K562 (cell line): Measurements from ENCODE around the gene MRPL11. TPM values are rescaled to one million over a fixed set of nuclear protein-coding genes. Genes with fewer than 3 reads are reported as not detected.

ENCODE experiments used
- ATAC-seq: fragments of 200-7000 bp; cut with Tn5 transposase; 3 replicates; pipeline ENCODE4 v1.9.1; 2020; ENCODE audit warnings: moderate library complexity
- BruUV-seq: library from RNA; stranded (reverse); fragments of 400-500 nt; replicated peaks from 2 replicates; lab custom pipeline; 2021; lab: Mats Ljungman, UMichigan
- CTCF ChIA-PET: fragments of 300-600 bp; formaldehyde crosslinking; extraction: SDS; loops from one replicate; lab custom pipeline; 2021; ENCODE audit warnings: low intra/inter-chr PET ratio; lab: Yijun Ruan, JAX
- POLR2A ChIA-PET: fragments of 300-600, 350-650 bp; sonication (Branson Sonifier 250); formaldehyde crosslinking; extraction: SDS; loops from one replicate; lab custom pipeline; 2021; ENCODE audit warnings: antibody characterized with exemption, inconsistent platforms; lab: Yijun Ruan, JAX
- DNase-seq, 4 experiments: peaks; one replicate each; pipeline versions ENCODE4 v3.0.0 to v3.0.0-alpha.2; 2011 to 2018; ENCODE audit warnings: low spot score in 3 of 4, mixed read lengths in 3 of 4; ENCODE audit errors: extremely low read depth in 1 of 4
- FAIRE-seq: peaks from 2 replicates; lab custom pipeline; 2011; peaks lifted over from hg19 to GRCh38; lab: Jason Lieb, UNC
- H2AFZ ChIP-seq: 2 replicates; pipeline ENCODE4 v1.6.0; 2011; ENCODE audit warnings: low read depth, low read length, control low read depth, inconsistent platforms
- H3K27ac ChIP-seq: fragments of 200-600 bp; 3 replicates; pipeline ENCODE4 v1.8.0; 2011; ENCODE audit warnings: low read depth, mild to moderate bottlenecking, control low read depth, inconsistent platforms, low read length, moderate library complexity, mixed read lengths; ENCODE audit errors: extremely low read depth
- H3K27me3 ChIP-seq, 2 experiments: fragments of 300-600 bp in 1 of 2; 2 replicates in 1 of 2; 3 replicates in 1 of 2; pipeline versions ENCODE4 v1.6.0 to v1.8.0; 2011; ENCODE audit warnings: inconsistent platforms in 2 of 2, low read length in 2 of 2, mild to moderate bottlenecking in 1 of 2, mixed read lengths in 1 of 2, moderate library complexity in 1 of 2; ENCODE audit not compliant: control insufficient read depth in 2 of 2, insufficient read depth in 2 of 2
- H3K36me3 ChIP-seq: fragments of 300-600 bp; 3 replicates; pipeline ENCODE4 v1.8.0; 2011; ENCODE audit warnings: mild to moderate bottlenecking, low read length, inconsistent platforms; ENCODE audit not compliant: control insufficient read depth, insufficient read depth
- H3K4me1 ChIP-seq, 2 experiments: fragments of 200-600 bp in 1 of 2; replicated peaks in 1 of 2; 2 replicates in 1 of 2; 3 replicates in 1 of 2; pipeline versions ENCODE4 v1.5.1 to v1.8.0; 2011; ENCODE audit warnings: inconsistent platforms in 2 of 2, low read length in 2 of 2, mild to moderate bottlenecking in 1 of 2, mixed read lengths in 1 of 2, moderate library complexity in 1 of 2; ENCODE audit not compliant: control insufficient read depth in 2 of 2, insufficient read depth in 2 of 2
- H3K4me2 ChIP-seq: 2 replicates; pipeline ENCODE4 v1.6.1; 2011; ENCODE audit warnings: low read length, control low read depth, inconsistent platforms, mixed read lengths; ENCODE audit not compliant: insufficient read depth
- H3K4me3 ChIP-seq: fragments of 200-600 bp; sonication (generic), shearing (Covaris generic); 2 replicates; pipeline ENCODE4 v1.5.1; 2016; ENCODE audit warnings: control low read depth, inconsistent platforms
- H3K79me2 ChIP-seq: fragments of 200-600 bp; 3 replicates; pipeline ENCODE4 v1.8.0; 2011; ENCODE audit warnings: low read length, inconsistent platforms; ENCODE audit not compliant: control insufficient read depth, insufficient read depth
- H3K9ac ChIP-seq, 2 experiments: 2 replicates each; pipeline versions ENCODE4 v1.6.0 to v1.6.1; 2011; ENCODE audit warnings: low read depth in 2 of 2, low read length in 2 of 2, control low read depth in 1 of 2, inconsistent platforms in 1 of 2, mild to moderate bottlenecking in 1 of 2, mixed read lengths in 1 of 2; ENCODE audit not compliant: insufficient read depth in 1 of 2
- H3K9me1 ChIP-seq: one replicate; pipeline ENCODE4 v1.6.0; 2011; ENCODE audit warnings: inconsistent platforms, mild to moderate bottlenecking, low read length, moderate library complexity; ENCODE audit not compliant: control insufficient read depth, insufficient read depth
- H3K9me3 ChIP-seq: replicated peaks from 2 replicates; pipeline ENCODE4 v1.5.1; 2011; ENCODE audit warnings: low read depth, low read length, inconsistent platforms; ENCODE audit not compliant: control insufficient read depth, insufficient read depth
- H4K20me1 ChIP-seq: replicated peaks from 2 replicates; pipeline ENCODE4 v1.6.1; 2011; ENCODE audit warnings: low read length, inconsistent platforms, mixed read lengths; ENCODE audit not compliant: control insufficient read depth, insufficient read depth
- E2F3 ChIP-seq: fragments of 250-450 bp; sonication (Bioruptor Pico); IDR thresholded peaks from 2 replicates; pipeline ENCODE4 v1.4.0; 2020; ENCODE audit warnings: mild to moderate bottlenecking
- MEIS2 ChIP-seq: fragments of 450-650 bp; IDR thresholded peaks from 2 replicates; pipeline ENCODE4 v1.6.1; 2014; ENCODE audit warnings: mild to moderate bottlenecking; ENCODE audit not compliant: partially characterized antibody
- MYNN ChIP-seq, 2 experiments: sonication (generic); formaldehyde crosslinking in 1 of 2; IDR thresholded peaks; 2 replicates each; pipeline versions ENCODE4 v1.5.0 to v1.6.1; 2016 to 2020; ENCODE audit warnings: antibody characterized with exemption in 1 of 2, missing genetic modification reagents in 1 of 2
- NFATC3 ChIP-seq: fragments of 450-650 bp; IDR thresholded peaks from 2 replicates; pipeline ENCODE4 v1.6.1; 2017; ENCODE audit warnings: mild to moderate bottlenecking
- RUNX1 ChIP-seq: sonication (generic); IDR thresholded peaks from 2 replicates; pipeline ENCODE4 v1.6.1; 2016; ENCODE audit warnings: antibody characterized with exemption, low read depth
- STAG1 ChIP-seq: sonication (generic); formaldehyde crosslinking; IDR thresholded peaks from 2 replicates; pipeline ENCODE4 v1.5.0; 2020; ENCODE audit warnings: missing genetic modification reagents, borderline replicate concordance
- TEAD4 ChIP-seq, 2 experiments: sonication (generic) in 1 of 2; formaldehyde crosslinking in 1 of 2; IDR thresholded peaks; 2 replicates each; pipeline versions ENCODE4 v1.6.1 to v1.8.0; 2012 to 2022; ENCODE audit warnings: borderline replicate concordance in 1 of 2, inconsistent platforms in 1 of 2, low read length in 1 of 2, mild to moderate bottlenecking in 1 of 2, missing genetic modification reagents in 1 of 2
- ZNF165 ChIP-seq: fragments of 250-450 bp; sonication (Bioruptor Pico); IDR thresholded peaks from 2 replicates; pipeline ENCODE4 v1.4.0; 2020; ENCODE audit warnings: borderline replicate concordance
- ZNF316 ChIP-seq: fragments of 450-650 bp; IDR thresholded peaks from 2 replicates; pipeline ENCODE4 v1.6.1; 2016
- WGBS: fragments of 100-300 bp; shearing (Covaris generic); methylation state at CpG from one replicate; pipeline ENCODE4 v1.1.6; 2016; ENCODE audit warnings: low coverage, mixed read lengths; ENCODE audit not compliant: insufficient coverage; ENCODE audit errors: missing lambda C conversion rate; 5-methylcytosine and 5-hydroxymethylcytosine counted together
- in situ Hi-C: fragments of 300-500 bp; cut with MboI; formaldehyde crosslinking; loops from 4 replicates; pipeline ENCODE4 v1.15.0; 2018; ENCODE audit warnings: inconsistent platforms, mixed read lengths
- intact Hi-C: fragments of 100-400 bp; cut with micrococcal nuclease; formaldehyde crosslinking; loops from 2 replicates; pipeline ENCODE4 v1.14.2; 2022
- polyA plus RNA-seq, 8 experiments: library from polyadenylated mRNA; depleted of rRNA in 4 of 8; stranded (reverse) in 5 of 8; unstranded in 3 of 8; fragments of >200 nt; fragmentation: Nextera tagmentation in 2 of 8; fragmentation: Illumina TruSeq in 1 of 8; extraction: Ambion mirVana in 2 of 8; extraction: Trizol in 1 of 8; gene quantifications; 2 replicates each; pipeline versions ENCODE4 v1.2.1 to v1.2.3, GENCODE V29; 2011 to 2014; ENCODE audit warnings: inconsistent platforms in 1 of 8, missing spikeins in 1 of 8
- total RNA-seq, 7 experiments: library from RNA; depleted of rRNA in 6 of 7; stranded (reverse); fragments of >200 nt in 6 of 7; fragmentation: Illumina TruSeq in 2 of 7; extraction: Trizol in 2 of 7; gene quantifications; 2 replicates each; pipeline versions ENCODE4 v1.2.1 to v1.2.3, GENCODE V29; 2011 to 2021; ENCODE audit warnings: low replicate concordance in 1 of 7
- TF ChIP-seq, protein P1 (sequence below): fragments of 250-450 bp; sonication (Bioruptor Pico); IDR thresholded peaks from 2 replicates; pipeline ENCODE4 v1.9.0; 2021; ENCODE audit warnings: mild to moderate bottlenecking, inconsistent platforms
- TF ChIP-seq, protein P2 (sequence below): fragments of 450-650 bp; IDR thresholded peaks from 2 replicates; pipeline ENCODE4 v1.6.1; 2016; ENCODE audit warnings: low read depth

MRPL11 gene
- total and polyA plus RNA-seq, 9 of the 15 experiments (the other 6 are each of a cell fraction or from before 2014, with no cell fraction given) = 33.0 to 173 (median 91.9) TPM

DNA sequence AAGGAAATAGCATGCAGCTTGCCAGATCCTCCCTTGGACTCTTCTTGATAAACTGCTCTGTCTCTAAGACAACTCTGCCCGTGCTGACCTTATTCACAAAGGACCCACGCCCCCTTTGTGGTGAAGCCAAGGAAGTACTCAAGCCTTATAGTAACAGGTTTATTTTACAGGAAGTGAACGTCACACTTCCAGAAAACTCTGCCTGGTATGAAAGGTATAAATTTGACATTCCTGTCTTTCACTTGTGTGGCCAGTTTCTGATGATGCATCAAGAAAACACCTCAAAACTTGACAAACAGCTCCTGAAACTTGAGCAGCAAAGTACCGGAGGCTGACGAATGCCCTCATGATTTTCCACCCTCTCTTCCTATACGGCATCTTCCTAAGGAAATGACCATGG, 15.6 kb upstream of the MRPL11 start:
- H3K9me3 ChIP-seq = 0 out of 2 replicates have a peak, but pooled peaks cover 4% of the 10 kb centered on the region
- in situ Hi-C loops = no loop called here
- H2AFZ ChIP-seq = no peak overlapping the region
- 3% methylated on average over 6 of the region's 6 CpGs for WGBS
- no peak overlapping the region for H3K9ac ChIP-seq
- CTCF ChIA-PET = no interaction called here
- intact Hi-C loops = no loop called here
- no peak overlapping the region for H3K4me2 ChIP-seq
- no peak for DNase-seq
- no peaks in the 10 kb centered on the region for H3K79me2 ChIP-seq
- H3K27me3 ChIP-seq = peaks cover 5 to 35% of the 10 kb centered on the region in 2 experiments; a peak in 4 of 5 replicates
- no peaks in the 10 kb centered on the region for H3K36me3 ChIP-seq
- FAIRE-seq = no peak
- no peak for ATAC-seq
- BruUV-seq = no TSS peak
- no peak overlapping the region for H3K4me3 ChIP-seq
- no peaks in the 10 kb centered on the region for H4K20me1 ChIP-seq
- H3K9me1 ChIP-seq = no peaks in the 10 kb centered on the region
- no peak overlapping the region for H3K27ac ChIP-seq
- POLR2A ChIA-PET = interaction anchor here (0.8 to 2.6 kb wide), 4 partner anchors 9 to 372 kb away, joined by 3 to 9 read pairs (median 4); partner anchors contain the start of genes DPP3 and MRPL11
- H3K4me1 ChIP-seq = peaks cover 0 to 4% of the 10 kb centered on the region in 2 experiments; a peak in 1 of 5 replicates
- TF ChIP-seq MYNN (IDR thresholded peaks at IDR 0.05) (no peak), MYNN (CRISPR knock-in tag; IDR thresholded peaks at IDR 0.05) (no peak), RUNX1 (no peak), MEIS2 (no peak), STAG1 (CRISPR knock-in tag) (no peak), NFATC3 (no peak), E2F3 (CRISPR knock-in tag) (no peak), TEAD4 (IDR thresholded peaks at IDR 0.05; ENCODE audit: low read length) (no peak), TEAD4 (CRISPR knock-in tag; IDR thresholded peaks at IDR 0.05; ENCODE audit: borderline replicate concordance) (no peak), ZNF316 (no peak), ZNF165 (no peak)
- TF ChIP-seq, protein P1, sequence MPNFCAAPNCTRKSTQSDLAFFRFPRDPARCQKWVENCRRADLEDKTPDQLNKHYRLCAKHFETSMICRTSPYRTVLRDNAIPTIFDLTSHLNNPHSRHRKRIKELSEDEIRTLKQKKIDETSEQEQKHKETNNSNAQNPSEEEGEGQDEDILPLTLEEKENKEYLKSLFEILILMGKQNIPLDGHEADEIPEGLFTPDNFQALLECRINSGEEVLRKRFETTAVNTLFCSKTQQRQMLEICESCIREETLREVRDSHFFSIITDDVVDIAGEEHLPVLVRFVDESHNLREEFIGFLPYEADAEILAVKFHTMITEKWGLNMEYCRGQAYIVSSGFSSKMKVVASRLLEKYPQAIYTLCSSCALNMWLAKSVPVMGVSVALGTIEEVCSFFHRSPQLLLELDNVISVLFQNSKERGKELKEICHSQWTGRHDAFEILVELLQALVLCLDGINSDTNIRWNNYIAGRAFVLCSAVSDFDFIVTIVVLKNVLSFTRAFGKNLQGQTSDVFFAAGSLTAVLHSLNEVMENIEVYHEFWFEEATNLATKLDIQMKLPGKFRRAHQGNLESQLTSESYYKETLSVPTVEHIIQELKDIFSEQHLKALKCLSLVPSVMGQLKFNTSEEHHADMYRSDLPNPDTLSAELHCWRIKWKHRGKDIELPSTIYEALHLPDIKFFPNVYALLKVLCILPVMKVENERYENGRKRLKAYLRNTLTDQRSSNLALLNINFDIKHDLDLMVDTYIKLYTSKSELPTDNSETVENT (CRISPR knock-in tag) = no peak
- TF ChIP-seq, protein P2, sequence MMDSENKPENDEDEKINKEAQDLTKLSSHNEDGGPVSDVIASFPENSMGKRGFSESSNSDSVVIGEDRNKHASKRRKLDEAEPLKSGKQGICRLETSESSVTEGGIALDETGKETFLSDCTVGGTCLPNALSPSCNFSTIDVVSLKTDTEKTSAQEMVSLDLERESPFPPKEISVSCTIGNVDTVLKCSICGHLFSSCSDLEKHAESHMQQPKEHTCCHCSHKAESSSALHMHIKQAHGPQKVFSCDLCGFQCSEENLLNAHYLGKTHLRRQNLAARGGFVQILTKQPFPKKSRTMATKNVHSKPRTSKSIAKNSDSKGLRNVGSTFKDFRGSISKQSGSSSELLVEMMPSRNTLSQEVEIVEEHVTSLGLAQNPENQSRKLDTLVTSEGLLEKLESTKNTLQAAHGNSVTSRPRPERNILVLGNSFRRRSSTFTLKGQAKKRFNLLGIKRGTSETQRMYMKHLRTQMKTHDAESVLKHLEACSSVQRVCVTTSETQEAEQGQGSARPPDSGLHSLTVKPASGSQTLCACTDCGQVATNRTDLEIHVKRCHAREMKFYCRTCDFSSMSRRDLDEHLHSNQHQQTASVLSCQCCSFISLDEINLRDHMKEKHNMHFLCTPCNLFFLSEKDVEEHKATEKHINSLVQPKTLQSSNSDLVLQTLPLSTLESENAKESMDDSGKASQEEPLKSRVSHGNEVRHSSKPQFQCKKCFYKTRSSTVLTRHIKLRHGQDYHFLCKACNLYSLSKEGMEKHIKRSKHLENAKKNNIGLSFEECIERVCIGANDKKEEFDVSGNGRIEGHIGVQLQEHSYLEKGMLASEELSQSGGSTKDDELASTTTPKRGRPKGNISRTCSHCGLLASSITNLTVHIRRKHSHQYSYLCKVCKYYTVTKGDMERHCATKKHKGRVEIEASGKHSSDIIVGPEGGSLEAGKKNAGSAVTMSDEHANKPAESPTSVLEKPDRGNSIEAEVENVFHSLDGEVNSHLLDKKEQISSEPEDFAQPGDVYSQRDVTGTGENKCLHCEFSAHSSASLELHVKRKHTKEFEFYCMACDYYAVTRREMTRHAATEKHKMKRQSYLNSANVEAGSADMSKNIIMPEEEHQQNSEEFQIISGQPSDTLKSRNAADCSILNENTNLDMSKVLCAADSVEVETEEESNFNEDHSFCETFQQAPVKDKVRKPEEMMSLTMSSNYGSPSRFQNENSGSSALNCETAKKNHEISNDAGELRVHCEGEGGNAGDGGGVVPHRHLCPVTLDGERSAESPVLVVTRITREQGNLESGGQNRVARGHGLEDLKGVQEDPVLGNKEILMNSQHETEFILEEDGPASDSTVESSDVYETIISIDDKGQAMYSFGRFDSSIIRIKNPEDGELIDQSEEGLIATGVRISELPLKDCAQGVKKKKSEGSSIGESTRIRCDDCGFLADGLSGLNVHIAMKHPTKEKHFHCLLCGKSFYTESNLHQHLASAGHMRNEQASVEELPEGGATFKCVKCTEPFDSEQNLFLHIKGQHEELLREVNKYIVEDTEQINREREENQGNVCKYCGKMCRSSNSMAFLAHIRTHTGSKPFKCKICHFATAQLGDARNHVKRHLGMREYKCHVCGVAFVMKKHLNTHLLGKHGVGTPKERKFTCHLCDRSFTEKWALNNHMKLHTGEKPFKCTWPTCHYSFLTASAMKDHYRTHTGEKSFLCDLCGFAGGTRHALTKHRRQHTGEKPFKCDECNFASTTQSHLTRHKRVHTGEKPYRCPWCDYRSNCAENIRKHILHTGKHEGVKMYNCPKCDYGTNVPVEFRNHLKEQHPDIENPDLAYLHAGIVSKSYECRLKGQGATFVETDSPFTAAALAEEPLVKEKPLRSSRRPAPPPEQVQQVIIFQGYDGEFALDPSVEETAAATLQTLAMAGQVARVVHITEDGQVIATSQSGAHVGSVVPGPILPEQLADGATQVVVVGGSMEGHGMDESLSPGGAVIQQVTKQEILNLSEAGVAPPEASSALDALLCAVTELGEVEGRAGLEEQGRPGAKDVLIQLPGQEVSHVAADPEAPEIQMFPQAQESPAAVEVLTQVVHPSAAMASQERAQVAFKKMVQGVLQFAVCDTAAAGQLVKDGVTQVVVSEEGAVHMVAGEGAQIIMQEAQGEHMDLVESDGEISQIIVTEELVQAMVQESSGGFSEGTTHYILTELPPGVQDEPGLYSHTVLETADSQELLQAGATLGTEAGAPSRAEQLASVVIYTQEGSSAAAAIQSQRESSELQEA = no peak
